CD14-positive monocyte (primary cell): ENCODE results near the gene STRA6. TPM values are rescaled to one million over a fixed set of nuclear protein-coding genes. Genes with fewer than 3 reads are reported as not detected.

Experiments
- DNase-seq, 3 donors: peaks; one replicate each; pipeline ENCODE4 v3.0.0-alpha.2; 2011 to 2022
- H2AFZ ChIP-seq: 2 replicates; pipeline ENCODE4 v1.6.0; 2012; ENCODE audit warnings: mild to moderate bottlenecking, low read depth, low read length, inconsistent platforms; ENCODE audit not compliant: insufficient read depth, poor library complexity, severe bottlenecking
- H3K27ac ChIP-seq, 2 donors: 1 replicate in 1 of 2; 2 replicates in 1 of 2; pipeline ENCODE4 v1.5.1; 2012 to 2013; ENCODE audit warnings: low read length in 2 of 2, control low read depth in 1 of 2, inconsistent platforms in 1 of 2, low read depth in 1 of 2, mild to moderate bottlenecking in 1 of 2
- H3K27me3 ChIP-seq, 2 donors: one replicate each; pipeline versions ENCODE4 v1.6.0 to v1.6.1; 2011 to 2013; ENCODE audit warnings: low read length in 2 of 2; ENCODE audit not compliant: control insufficient read depth in 2 of 2, insufficient read depth in 2 of 2
- H3K36me3 ChIP-seq, 2 donors: replicated peaks in 1 of 2; 1 replicate in 1 of 2; 2 replicates in 1 of 2; pipeline versions ENCODE4 v1.5.1 to v1.6.1; 2012 to 2013; ENCODE audit warnings: low read length in 2 of 2, control low read depth in 1 of 2, inconsistent platforms in 1 of 2, mild to moderate bottlenecking in 1 of 2; ENCODE audit not compliant: insufficient read depth in 2 of 2, control insufficient read depth in 1 of 2
- H3K4me1 ChIP-seq, 2 donors: 1 replicate in 1 of 2; 2 replicates in 1 of 2; pipeline versions ENCODE4 v1.5.1 to v1.6.1; 2012 to 2013; ENCODE audit warnings: low read length in 2 of 2, control low read depth in 1 of 2, inconsistent platforms in 1 of 2, mild to moderate bottlenecking in 1 of 2, moderate library complexity in 1 of 2; ENCODE audit not compliant: insufficient read depth in 2 of 2, control insufficient read depth in 1 of 2
- H3K4me2 ChIP-seq: replicated peaks from 2 replicates; pipeline ENCODE3; 2012; ENCODE audit warnings: low read length, moderate library complexity, mild to moderate bottlenecking; ENCODE audit not compliant: poor library complexity, severe bottlenecking; ENCODE audit errors: extremely low read depth
- H3K4me3 ChIP-seq, 3 experiments: fragments of 200-600 bp in 1 of 3; sonication (generic) in 1 of 3; replicated peaks in 1 of 3; 1 replicate in 2 of 3; 2 replicates in 1 of 3; pipeline ENCODE4 v1.5.1; 2011 to 2013; ENCODE audit warnings: low read length in 3 of 3, mild to moderate bottlenecking in 3 of 3, control low read depth in 2 of 3, low read depth in 2 of 3, inconsistent platforms in 1 of 3, moderate library complexity in 1 of 3
- H3K79me2 ChIP-seq: 2 replicates; pipeline ENCODE4 v1.6.0; 2012; ENCODE audit warnings: mild to moderate bottlenecking, control low read depth, inconsistent platforms, low read length, moderate library complexity; ENCODE audit not compliant: insufficient read depth
- H3K9ac ChIP-seq: 2 replicates; pipeline ENCODE4 v1.6.0; 2017; ENCODE audit warnings: low read length, mild to moderate bottlenecking; ENCODE audit not compliant: insufficient read depth, poor library complexity, severe bottlenecking
- H3K9me3 ChIP-seq, 2 donors: replicated peaks in 1 of 2; 1 replicate in 1 of 2; 2 replicates in 1 of 2; pipeline versions ENCODE4 v1.5.1 to v1.6.1; 2012 to 2013; ENCODE audit warnings: low read length in 2 of 2, control low read depth in 1 of 2; ENCODE audit not compliant: control insufficient read depth in 1 of 2, insufficient read depth in 1 of 2
- H4K20me1 ChIP-seq: 2 replicates; pipeline ENCODE4 v1.6.0; 2012; ENCODE audit warnings: mild to moderate bottlenecking, low read length, control low read depth, moderate library complexity; ENCODE audit not compliant: insufficient read depth
- H3K27ac Mint-ChIP-seq, 7 donors: one replicate each; pipeline ENCODE4 v1.8.0; 2020; ENCODE audit warnings: mild to moderate bottlenecking in 7 of 7, mixed read lengths in 7 of 7, moderate library complexity in 6 of 7, inconsistent platforms in 2 of 7
- H3K27me3 Mint-ChIP-seq, 3 donors: one replicate each; pipeline ENCODE4 v1.8.0; 2021 to 2022; ENCODE audit warnings: low read depth in 3 of 3, mild to moderate bottlenecking in 3 of 3, mixed read lengths in 3 of 3, moderate library complexity in 3 of 3, inconsistent platforms in 1 of 3
- H3K36me3 Mint-ChIP-seq, 2 donors: one replicate each; pipeline ENCODE4 v1.8.0; 2020; ENCODE audit warnings: mixed read lengths in 2 of 2, inconsistent platforms in 1 of 2, mild to moderate bottlenecking in 1 of 2
- H3K4me1 Mint-ChIP-seq: one replicate; pipeline ENCODE4 v1.8.0; 2020; ENCODE audit warnings: mild to moderate bottlenecking, mixed read lengths
- H3K4me3 Mint-ChIP-seq, 2 donors: one replicate each; pipeline ENCODE4 v1.8.0; 2020; ENCODE audit warnings: mild to moderate bottlenecking in 2 of 2, mixed read lengths in 2 of 2, moderate library complexity in 1 of 2
- H3K9me3 Mint-ChIP-seq, 7 donors: one replicate each; pipeline ENCODE4 v1.8.0; 2020 to 2022; ENCODE audit warnings: mixed read lengths in 7 of 7, mild to moderate bottlenecking in 6 of 7, moderate library complexity in 6 of 7, inconsistent platforms in 2 of 7
- WGBS: methylation state at CpG from one replicate; pipeline ENCODE4 v1.1.5; 2013; ENCODE audit warnings: missing lambda C conversion rate; ENCODE audit not compliant: insufficient coverage; 5-methylcytosine and 5-hydroxymethylcytosine counted together
- intact Hi-C, 2 donors: fragments of 100-400 bp; cut with micrococcal nuclease; formaldehyde crosslinking; loops; one replicate each; pipeline versions ENCODE4 v1.15.0 to v1.15.1; 2023
- polyA plus RNA-seq, 3 donors: library from polyadenylated mRNA; depleted of rRNA in 1 of 3; unstranded in 2 of 3; stranded (reverse) in 1 of 3; fragments of 300-500 nt in 2 of 3; fragments of >200 nt in 1 of 3; fragmentation: Illumina TruSeq in 2 of 3; gene quantifications; 1 replicate in 2 of 3; 2 replicates in 1 of 3; pipeline ENCODE4 v1.2.3, GENCODE V29; 2012 to 2021
- TF ChIP-seq, protein P1 (sequence below): fragments of 200-600 bp; IDR thresholded peaks from one replicate; pipeline ENCODE4 v1.8.0; 2022; ENCODE audit warnings: antibody characterized with exemption, mild to moderate bottlenecking

Gene STRA6
- polyA plus RNA-seq, 3 donors = not detected

DNA sequence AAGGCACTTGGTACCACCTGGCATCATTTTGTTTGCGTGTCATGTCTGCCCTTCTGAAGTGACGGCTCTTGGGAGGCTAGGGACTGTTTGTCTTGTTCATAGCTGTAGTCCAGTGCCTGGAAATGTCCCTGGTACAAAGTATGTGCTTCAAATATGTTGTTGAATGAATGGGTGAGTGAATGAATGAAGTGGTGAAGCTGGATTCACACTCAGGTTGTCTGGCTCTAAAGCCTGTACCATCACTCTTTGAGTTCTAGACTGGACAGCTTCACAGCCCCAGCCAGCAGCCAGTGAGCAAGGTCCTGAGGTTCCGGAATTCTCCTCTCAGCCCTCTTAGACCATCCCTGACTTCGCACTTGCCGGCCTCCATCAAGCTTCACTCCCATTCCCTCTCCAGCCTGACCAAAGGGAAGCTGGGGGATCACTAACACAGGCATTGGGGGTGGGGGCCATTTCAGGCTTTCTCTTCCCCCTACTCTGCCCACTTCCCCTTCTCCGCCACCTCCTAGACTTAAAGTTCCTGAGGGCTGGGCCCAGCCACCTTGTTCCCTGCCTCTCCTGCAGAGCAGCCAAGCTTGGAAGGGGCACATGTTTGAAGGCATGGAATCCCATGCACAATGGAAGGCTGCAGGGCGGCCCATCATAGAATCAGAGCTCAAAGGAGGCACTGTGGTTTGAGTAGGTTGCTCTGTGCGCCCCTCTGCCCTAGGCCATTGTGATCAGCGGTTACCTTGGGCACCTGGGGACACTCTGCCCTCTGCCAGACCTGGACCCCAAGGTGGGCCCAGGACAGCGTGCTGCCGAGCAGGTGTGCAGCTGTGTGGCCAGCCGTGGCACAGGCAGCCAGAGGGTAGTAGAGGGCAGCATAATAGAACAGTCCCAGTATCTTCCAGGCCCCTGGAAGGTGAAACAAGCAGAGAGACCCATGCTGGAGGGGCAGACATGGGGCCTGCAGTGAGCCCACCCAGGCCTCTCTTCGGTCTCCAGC is 7.7 kb downstream of the STRA6 start:
- Histone ChIP-seq H3K9ac (no peak overlapping the region), H4K20me1 (no peaks in the 10 kb centered on the region), H3K9me3 (no peaks in the 10 kb centered on the region), H3K27ac (no peak overlapping the region), H3K79me2 (no peaks in the 10 kb centered on the region), H3K4me3 (no peak overlapping the region), H3K4me1 (peaks cover 6% of the 10 kb centered on the region in 2 donors), H3K36me3 (no peaks in the 10 kb centered on the region), H3K4me2 (no peak overlapping the region), H2AFZ (no peak overlapping the region), H3K27me3 (no peaks in the 10 kb centered on the region)
- TF ChIP-seq, protein P1, sequence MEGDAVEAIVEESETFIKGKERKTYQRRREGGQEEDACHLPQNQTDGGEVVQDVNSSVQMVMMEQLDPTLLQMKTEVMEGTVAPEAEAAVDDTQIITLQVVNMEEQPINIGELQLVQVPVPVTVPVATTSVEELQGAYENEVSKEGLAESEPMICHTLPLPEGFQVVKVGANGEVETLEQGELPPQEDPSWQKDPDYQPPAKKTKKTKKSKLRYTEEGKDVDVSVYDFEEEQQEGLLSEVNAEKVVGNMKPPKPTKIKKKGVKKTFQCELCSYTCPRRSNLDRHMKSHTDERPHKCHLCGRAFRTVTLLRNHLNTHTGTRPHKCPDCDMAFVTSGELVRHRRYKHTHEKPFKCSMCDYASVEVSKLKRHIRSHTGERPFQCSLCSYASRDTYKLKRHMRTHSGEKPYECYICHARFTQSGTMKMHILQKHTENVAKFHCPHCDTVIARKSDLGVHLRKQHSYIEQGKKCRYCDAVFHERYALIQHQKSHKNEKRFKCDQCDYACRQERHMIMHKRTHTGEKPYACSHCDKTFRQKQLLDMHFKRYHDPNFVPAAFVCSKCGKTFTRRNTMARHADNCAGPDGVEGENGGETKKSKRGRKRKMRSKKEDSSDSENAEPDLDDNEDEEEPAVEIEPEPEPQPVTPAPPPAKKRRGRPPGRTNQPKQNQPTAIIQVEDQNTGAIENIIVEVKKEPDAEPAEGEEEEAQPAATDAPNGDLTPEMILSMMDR = no peak
- 88% methylated on average over 11 of the region's 13 CpGs for WGBS
- Mint-ChIP-seq H3K9me3 (no peaks in the 10 kb centered on the region), H3K27me3 (peaks cover 1 to 3% (median 2%) of the 10 kb centered on the region in 3 donors), H3K4me3 (no peak overlapping the region), H3K4me1 (peaks cover 5% of the 10 kb centered on the region), H3K36me3 (no peaks in the 10 kb centered on the region), H3K27ac (no peak overlapping the region)
- intact Hi-C loops = no loop called here
- no peak for DNase-seq

- Mint-ChIP-seq H3K4me3 (no peak overlapping the region), H3K36me3 (no peaks in the 10 kb centered on the region), H3K27me3 (peaks cover 1 to 2% (median 2%) of the 10 kb centered on the region in 3 donors), H3K4me1 (peaks cover 5% of the 10 kb centered on the region), H3K27ac (no peak overlapping the region), H3K9me3 (no peaks in the 10 kb centered on the region)
- intact Hi-C loops = no loop called here
- no peak overlapping the region for H2AFZ ChIP-seq
- no peaks in the 10 kb centered on the region for H3K79me2 ChIP-seq
- H3K4me1 ChIP-seq = peaks cover 6% of the 10 kb centered on the region in 2 donors
- H3K9me3 ChIP-seq = no peaks in the 10 kb centered on the region
- H4K20me1 ChIP-seq = no peaks in the 10 kb centered on the region
- H3K27me3 ChIP-seq = no peaks in the 10 kb centered on the region
- TF ChIP-seq, protein P1 = no peak
- H3K4me2 ChIP-seq = no peak overlapping the region
- no peak overlapping the region for H3K9ac ChIP-seq
- H3K27ac ChIP-seq = no peak overlapping the region
- DNase-seq = no peak
- H3K4me3 ChIP-seq = no peak overlapping the region
- no peaks in the 10 kb centered on the region for H3K36me3 ChIP-seq
- 37% methylated on average over 4 of the region's 6 CpGs for WGBS
Measured at GRCh38 chr15:74193905-74194304, 8.7 kb downstream of the STRA6 start.
